A549 (cell line): ENCODE measurements around the gene LRRC39. TPM values are rescaled to one million over a fixed set of nuclear protein-coding genes. Genes with fewer than 3 reads are reported as not detected.

ENCODE experiments used
- ATAC-seq, 2 experiments: fragments of 200-7000 bp in 1 of 2; fragments of >200 bp in 1 of 2; cut with Nextera tagmentation in 1 of 2; cut with Tn5 transposase in 1 of 2; 3 replicates each; pipeline versions ENCODE4 v1.8.0 to v1.9.1; 2018 to 2020; ENCODE audit warnings: mild to moderate bottlenecking in 1 of 2, moderate library complexity in 1 of 2
- CTCF ChIA-PET: fragments of 300-600 bp; sonication (Branson Sonifier 250); formaldehyde crosslinking; extraction: SDS; loops from one replicate; lab custom pipeline; 2021; ENCODE audit warnings: antibody characterized with exemption, inconsistent platforms; lab: Yijun Ruan, JAX
- POLR2A ChIA-PET: fragments of 350-600 bp; formaldehyde crosslinking; extraction: SDS; loops from one replicate; lab custom pipeline; 2021; ENCODE audit warnings: antibody characterized with exemption, inconsistent platforms; lab: Yijun Ruan, JAX
- DNase-seq, 2 experiments: peaks; one replicate each; pipeline versions ENCODE4 v3.0.0 to v3.0.0-alpha.2; 2011 to 2016; ENCODE audit warnings: low read depth in 1 of 2, low spot score in 1 of 2
- FAIRE-seq: peaks from 2 replicates; lab custom pipeline; 2011; peaks lifted over from hg19 to GRCh38; lab: Jason Lieb, UNC
- H3K27ac ChIP-seq, 2 experiments: fragments of >200 bp; sonication (Bioruptor Twin); formaldehyde crosslinking; 3 replicates each; pipeline ENCODE4 v1.5.1; 2016 to 2017
- H3K4me1 ChIP-seq: fragments of >200 bp; sonication (Bioruptor Twin); formaldehyde crosslinking; 3 replicates; pipeline ENCODE4 v1.6.1; 2016
- H3K4me2 ChIP-seq: fragments of >200 bp; sonication (Bioruptor Twin); formaldehyde crosslinking; 3 replicates; pipeline ENCODE4 v1.6.1; 2016
- H3K4me3 ChIP-seq: fragments of >200 bp; sonication (Bioruptor Twin); formaldehyde crosslinking; 3 replicates; pipeline ENCODE4 v1.5.1; 2016
- H3K9me3 ChIP-seq: fragments of >200 bp; sonication (Bioruptor Twin); formaldehyde crosslinking; 3 replicates; pipeline ENCODE4 v1.6.1; 2016
- BHLHE40 ChIP-seq: IDR thresholded peaks from 2 replicates; pipeline ENCODE4 v1.6.1; 2012; ENCODE audit warnings: low read depth, low read length, inconsistent platforms
- CBX2 ChIP-seq: fragments of 200-600 bp; sonication (generic); IDR thresholded peaks from 2 replicates; pipeline ENCODE4 v1.6.1; 2016; ENCODE audit warnings: low read depth, mild to moderate bottlenecking, borderline replicate concordance
- CEBPB ChIP-seq, 2 experiments: fragments of >200 bp in 1 of 2; sonication (Bioruptor Twin) in 1 of 2; formaldehyde crosslinking in 1 of 2; IDR thresholded peaks; 2 replicates each; pipeline ENCODE4 v1.6.1; 2012 to 2016
- CHD2 ChIP-seq: fragments of 150-350 bp; IDR thresholded peaks from 2 replicates; pipeline ENCODE4 v1.6.1; 2014; ENCODE audit warnings: low read length; ENCODE audit not compliant: partially characterized antibody
- EHF ChIP-seq: fragments of 250-450 bp; sonication (Bioruptor Pico); IDR thresholded peaks from 2 replicates; pipeline ENCODE4 v1.5.0; 2020; ENCODE audit warnings: mild to moderate bottlenecking
- ESRRA ChIP-seq: fragments of 150-350 bp; IDR thresholded peaks from 2 replicates; pipeline ENCODE4 v1.6.1; 2014; ENCODE audit warnings: mild to moderate bottlenecking, low read length, borderline replicate concordance
- FOSL2 ChIP-seq, 2 experiments: fragments of 450-650 bp in 1 of 2; fragments of >200 bp in 1 of 2; sonication (Bioruptor Twin) in 1 of 2; formaldehyde crosslinking; IDR thresholded peaks; 2 replicates each; pipeline versions ENCODE4 v1.5.0 to v1.6.1; 2016 to 2020; ENCODE audit warnings: mild to moderate bottlenecking in 1 of 2, moderate library complexity in 1 of 2
- HDAC2 ChIP-seq: fragments of 200-600 bp; sonication (generic); IDR thresholded peaks from 2 replicates; pipeline ENCODE4 v1.6.1; 2016
- HEYL ChIP-seq: fragments of 250-450 bp; sonication (Bioruptor Pico); IDR thresholded peaks from 2 replicates; pipeline ENCODE4 v1.8.0; 2021; ENCODE audit warnings: mild to moderate bottlenecking, moderate library complexity
- HOXB5 ChIP-seq: fragments of 250-450 bp; sonication (Bioruptor Pico); IDR thresholded peaks from 2 replicates; pipeline ENCODE4 v1.5.0; 2020; ENCODE audit warnings: mild to moderate bottlenecking, moderate library complexity
- JUNB ChIP-seq: fragments of >200 bp; sonication (Bioruptor Twin); formaldehyde crosslinking; IDR thresholded peaks from 2 replicates; pipeline ENCODE4 v1.6.1; 2016
- KDM5A ChIP-seq: fragments of 200-600 bp; sonication (generic); IDR thresholded peaks from 2 replicates; pipeline ENCODE4 v1.6.1; 2016; ENCODE audit warnings: antibody characterized with exemption, mild to moderate bottlenecking
- NFE2L2 ChIP-seq: fragments of 150-350 bp; conservative IDR thresholded peaks from 2 replicates; pipeline ENCODE4 v1.6.1; 2014; ENCODE audit warnings: low read length
- NPAS2 ChIP-seq: fragments of 250-450 bp; sonication (Bioruptor Pico); IDR thresholded peaks from 2 replicates; pipeline ENCODE4 v1.8.0; 2022; ENCODE audit warnings: mild to moderate bottlenecking, moderate library complexity, borderline replicate concordance
- POLR2AphosphoS2 ChIP-seq: conservative IDR thresholded peaks from 2 replicates; pipeline ENCODE4 v1.6.1; 2012; ENCODE audit warnings: low read length, improper control_type of control experiment, inconsistent platforms
- RARB ChIP-seq: fragments of 250-450 bp; sonication (Bioruptor Pico); IDR thresholded peaks from 2 replicates; pipeline ENCODE4 v1.8.0; 2021; ENCODE audit warnings: mild to moderate bottlenecking, moderate library complexity
- RFX5 ChIP-seq: fragments of 450-650 bp; IDR thresholded peaks from 2 replicates; pipeline ENCODE4 v1.7.1; 2014; ENCODE audit warnings: antibody characterized with exemption, mild to moderate bottlenecking, moderate library complexity
- RNF2 ChIP-seq: fragments of 200-600 bp; sonication (generic); IDR thresholded peaks from 2 replicates; pipeline ENCODE4 v1.6.1; 2016; ENCODE audit warnings: low read depth, mild to moderate bottlenecking, antibody characterized with exemption, moderate library complexity, borderline replicate concordance
- SREBF2 ChIP-seq: fragments of 450-650 bp; IDR thresholded peaks from 2 replicates; pipeline ENCODE4 v1.6.1; 2014; ENCODE audit warnings: mild to moderate bottlenecking, moderate library complexity
- ZFP36 ChIP-seq: fragments of 450-650 bp; IDR thresholded peaks from 2 replicates; pipeline ENCODE4 v1.6.1; 2014; ENCODE audit warnings: borderline replicate concordance; ENCODE audit not compliant: partially characterized antibody
- WGBS: methylation state at CpG from one replicate; pipeline ENCODE4 v1.1.6; 2017; ENCODE audit errors: missing lambda C conversion rate; 5-methylcytosine and 5-hydroxymethylcytosine counted together
- polyA minus RNA-seq: library from RNA; depleted of rRNA, polyadenylated mRNA; stranded (reverse); fragments of >200 nt; gene quantifications from 2 replicates; pipeline ENCODE4 v1.2.3, GENCODE V29; 2011; rRNA and poly(A)+ RNA removed
- polyA plus RNA-seq, 4 experiments: library from polyadenylated mRNA; depleted of rRNA in 3 of 4; stranded (reverse); fragments of >200 nt; fragmentation: RNase III in 1 of 4; extraction: RNeasy Plus Mini Kit Qiagen cat#74134 plus additional on column Dnase treatment in 1 of 4; gene quantifications; 2 replicates in 3 of 4; 3 replicates in 1 of 4; pipeline ENCODE4 v1.2.3, GENCODE V29; 2011 to 2017
- TF ChIP-seq, protein P1 (sequence below): IDR thresholded peaks from 2 replicates; pipeline ENCODE4 v1.6.1; 2012
- TF ChIP-seq, protein P2 (sequence below): fragments of 250-450 bp; sonication (Bioruptor Pico); IDR thresholded peaks from 2 replicates; pipeline ENCODE4 v1.5.0; 2021; ENCODE audit warnings: mild to moderate bottlenecking, moderate library complexity, borderline replicate concordance
- TF ChIP-seq, protein P3 (sequence below): IDR thresholded peaks from 2 replicates; pipeline ENCODE4 v1.6.1; 2012; ENCODE audit warnings: low read depth, borderline replicate concordance
- TF ChIP-seq, protein P4 (sequence below): fragments of 150-350 bp; IDR thresholded peaks from 2 replicates; pipeline ENCODE4 v1.6.1; 2014; ENCODE audit warnings: low read depth, mild to moderate bottlenecking, low read length

LRRC39 gene
- polyA plus RNA-seq (2011; rRNA removed): 0.33 and 0.45 TPM in 2 replicates
- polyA plus RNA-seq (2012; cell fraction: cytosol; rRNA removed): 0.06 and 0.08 TPM in 2 replicates
- polyA plus RNA-seq (2012; cell fraction: nucleus; rRNA removed): 0.10 and 0.36 TPM in 2 replicates
- 0.24 to 0.45 TPM (median 0.32 TPM) in 3 replicates for polyA plus RNA-seq (2017; fragmentation: RNase III; extraction: RNeasy Plus Mini Kit Qiagen cat#74134 plus additional on column Dnase treatment)
- 0.12 and 0.19 TPM in 2 replicates for polyA minus RNA-seq

DNA sequence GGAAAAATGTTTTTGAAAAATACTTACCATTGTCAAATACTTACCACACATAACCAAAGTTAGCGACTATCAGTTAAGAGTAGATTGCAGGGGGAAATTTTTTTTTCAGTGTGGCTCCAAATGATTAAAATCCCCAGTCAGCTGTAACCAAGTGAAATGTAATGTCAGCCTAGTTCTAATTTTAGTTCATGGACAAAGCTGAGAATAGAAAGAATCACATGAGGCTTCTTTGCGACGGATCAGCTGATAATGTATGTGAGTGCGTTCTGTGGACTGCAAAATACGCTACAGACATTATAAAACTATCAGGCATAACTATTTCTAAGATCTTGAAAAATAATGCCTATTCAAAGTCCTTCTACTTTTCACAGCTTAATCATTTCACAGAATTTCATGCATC lies at the start of gene LRRC39:
Gene LRRC39 (minus strand): TSS at position 166 of the 400 bp plus-strand sequence. CDS start 9,740 bp downstream, outside the sequence.
- H3K4me2 ChIP-seq: no peak within 1 kb of the TSS
- H3K4me3 ChIP-seq: no peak within 1 kb of the TSS
- ChIA-PET CTCF (no interaction called here), POLR2A (no interaction called here)
- no peak for DNase-seq
- H3K4me1 ChIP-seq: no peaks in the 10 kb centered on the region
- H3K9me3 ChIP-seq: no peaks in the 10 kb centered on the region
- no peak within 1 kb of the TSS for H3K27ac ChIP-seq
- no peak for TF ChIP-seq KDM5A
- no peak for TF ChIP-seq BHLHE40
- TF ChIP-seq ESRRA: no peak
- TF ChIP-seq FOSL2 (IDR thresholded peaks at IDR 0.05): no peak
- no peak for TF ChIP-seq FOSL2 (CRISPR knock-in tag; IDR thresholded peaks at IDR 0.05)
- no peak for TF ChIP-seq RFX5
- TF ChIP-seq NFE2L2: no peak
- no peak for TF ChIP-seq JUNB
- no peak for TF ChIP-seq HOXB5
- TF ChIP-seq, protein P1, sequence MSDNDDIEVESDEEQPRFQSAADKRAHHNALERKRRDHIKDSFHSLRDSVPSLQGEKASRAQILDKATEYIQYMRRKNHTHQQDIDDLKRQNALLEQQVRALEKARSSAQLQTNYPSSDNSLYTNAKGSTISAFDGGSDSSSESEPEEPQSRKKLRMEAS: no peak
- TF ChIP-seq POLR2AphosphoS2: no peak
- no peak for TF ChIP-seq SREBF2
- no peak for TF ChIP-seq ZFP36
- WGBS: 73% methylated on average over 5 of the region's 5 CpGs
- ATAC-seq: no peak
- FAIRE-seq: no peak

DNA sequence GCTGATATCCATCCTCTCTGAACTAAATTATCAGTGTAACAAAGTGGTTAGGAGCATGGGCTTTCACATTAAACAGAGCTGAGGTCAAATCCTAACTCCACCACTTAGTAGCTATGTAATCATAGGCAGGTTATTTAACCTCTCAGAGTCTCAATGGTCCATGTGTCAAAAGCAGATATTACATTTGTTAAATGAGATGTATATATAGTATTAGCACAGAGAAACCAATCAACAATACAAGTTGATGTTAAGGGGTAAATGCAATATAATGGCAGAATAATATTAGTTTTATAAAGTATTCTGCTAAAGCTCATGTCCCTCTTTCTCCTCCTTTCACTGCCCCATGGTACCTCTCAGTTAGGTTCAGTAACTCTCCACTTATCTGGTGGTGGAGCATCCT lies 44.4 kb upstream of the LRRC39 start:
- Histone ChIP-seq H3K4me2 (no peak overlapping the region), H3K9me3 (no peaks in the 10 kb centered on the region), H3K27ac (no peak overlapping the region), H3K4me3 (no peak overlapping the region), H3K4me1 (no peaks in the 10 kb centered on the region)
- ATAC-seq: no peak
- CTCF ChIA-PET: no interaction called here
- FAIRE-seq: no peak
- no peak for DNase-seq
- TF ChIP-seq RFX5 (no peak), HEYL (CRISPR knock-in tag) (no peak), HDAC2 (no peak), RARB (CRISPR knock-in tag) (no peak), RNF2 (no peak), EHF (CRISPR knock-in tag) (no peak)
- TF ChIP-seq, all 56 proteins: peak for 0
- POLR2A ChIA-PET: interaction anchor here (0.5 kb wide), 1 partner anchor 25 kb away, joined by 3 read pairs; no protein-coding TSS in a partner anchor

DNA sequence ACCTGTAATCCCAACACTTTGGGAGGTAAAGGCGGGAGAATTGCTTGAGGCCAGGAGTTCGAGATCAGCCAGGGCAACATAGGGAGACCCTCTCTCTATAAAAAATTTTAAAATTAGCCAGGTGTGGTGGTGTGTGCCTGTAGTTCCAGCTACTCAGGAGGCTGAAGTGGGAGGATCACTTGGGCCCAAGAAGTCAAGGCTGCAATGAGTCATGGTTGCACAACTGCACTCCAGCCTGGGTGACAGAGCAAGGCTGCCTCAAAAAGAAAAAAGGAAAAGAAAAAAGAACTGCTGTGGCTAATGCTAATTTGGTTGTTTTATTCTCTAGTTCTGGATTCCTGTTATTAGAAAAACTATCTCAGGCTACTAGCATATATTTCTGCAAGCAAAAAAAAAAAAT lies 41.8 kb upstream of the LRRC39 start:
- no peak overlapping the region for H3K4me3 ChIP-seq
- no peak overlapping the region for H3K27ac ChIP-seq
- 97% methylated on average over 2 of the region's 2 CpGs for WGBS
- ATAC-seq: no peak
- no peak for DNase-seq
- no peak for FAIRE-seq
- no peaks in the 10 kb centered on the region for H3K9me3 ChIP-seq
- no peak overlapping the region for H3K4me2 ChIP-seq
- peak in 1 of 2 experiments; percentile 37; a peak in 1 of 4 replicates for TF ChIP-seq CEBPB (IDR thresholded peaks at IDR 0.05)
- no peak for TF ChIP-seq RFX5
- ChIA-PET CTCF (no interaction called here), POLR2A (no interaction called here)
- H3K4me1 ChIP-seq: no peaks in the 10 kb centered on the region

DNA sequence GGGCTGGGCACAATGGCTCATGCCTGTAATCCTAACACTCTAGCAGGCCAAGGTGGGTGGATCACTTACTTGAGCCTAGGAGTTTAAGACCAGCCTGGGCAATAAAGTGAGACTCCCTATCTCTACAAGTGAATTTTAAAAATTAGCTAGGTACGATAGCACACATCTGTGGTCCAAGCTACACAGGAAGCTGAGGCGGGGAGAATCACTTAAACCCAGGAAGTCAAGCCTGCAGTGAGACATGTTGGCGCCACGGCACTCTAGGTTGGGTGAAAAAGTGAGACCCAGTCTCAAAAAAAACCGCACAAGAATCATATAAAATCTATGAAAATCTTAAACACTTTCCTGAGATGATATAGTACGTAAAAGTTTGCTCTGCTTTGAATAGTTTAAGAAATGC lies 41.4 kb upstream of the LRRC39 start:
- H3K9me3 ChIP-seq: no peaks in the 10 kb centered on the region
- ATAC-seq (no peak), DNase-seq (no peak), FAIRE-seq (no peak)
- H3K4me2 ChIP-seq: no peak overlapping the region
- H3K4me1 ChIP-seq: no peaks in the 10 kb centered on the region
- ChIA-PET POLR2A (no interaction called here), CTCF (no interaction called here)
- H3K4me3 ChIP-seq: no peak overlapping the region
- WGBS: 93% methylated on average over 5 of the region's 6 CpGs
- H3K27ac ChIP-seq: no peak overlapping the region
- TF ChIP-seq JUNB (no peak), CBX2 (no peak), CHD2 (no peak), NPAS2 (no peak), RARB (CRISPR knock-in tag) (no peak), NFE2L2 (no peak), RFX5 (no peak), POLR2AphosphoS2 (no peak)
- TF ChIP-seq, protein P2, sequence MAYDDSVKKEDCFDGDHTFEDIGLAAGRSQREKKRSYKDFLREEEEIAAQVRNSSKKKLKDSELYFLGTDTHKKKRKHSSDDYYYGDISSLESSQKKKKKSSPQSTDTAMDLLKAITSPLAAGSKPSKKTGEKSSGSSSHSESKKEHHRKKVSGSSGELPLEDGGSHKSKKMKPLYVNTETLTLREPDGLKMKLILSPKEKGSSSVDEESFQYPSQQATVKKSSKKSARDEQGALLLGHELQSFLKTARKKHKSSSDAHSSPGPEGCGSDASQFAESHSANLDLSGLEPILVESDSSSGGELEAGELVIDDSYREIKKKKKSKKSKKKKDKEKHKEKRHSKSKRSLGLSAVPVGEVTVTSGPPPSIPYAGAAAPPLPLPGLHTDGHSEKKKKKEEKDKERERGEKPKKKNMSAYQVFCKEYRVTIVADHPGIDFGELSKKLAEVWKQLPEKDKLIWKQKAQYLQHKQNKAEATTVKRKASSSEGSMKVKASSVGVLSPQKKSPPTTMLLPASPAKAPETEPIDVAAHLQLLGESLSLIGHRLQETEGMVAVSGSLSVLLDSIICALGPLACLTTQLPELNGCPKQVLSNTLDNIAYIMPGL (CRISPR knock-in tag): no peak
- TF ChIP-seq, protein P3, sequence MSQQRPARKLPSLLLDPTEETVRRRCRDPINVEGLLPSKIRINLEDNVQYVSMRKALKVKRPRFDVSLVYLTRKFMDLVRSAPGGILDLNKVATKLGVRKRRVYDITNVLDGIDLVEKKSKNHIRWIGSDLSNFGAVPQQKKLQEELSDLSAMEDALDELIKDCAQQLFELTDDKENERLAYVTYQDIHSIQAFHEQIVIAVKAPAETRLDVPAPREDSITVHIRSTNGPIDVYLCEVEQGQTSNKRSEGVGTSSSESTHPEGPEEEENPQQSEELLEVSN: no peak
- TF ChIP-seq, protein P4, sequence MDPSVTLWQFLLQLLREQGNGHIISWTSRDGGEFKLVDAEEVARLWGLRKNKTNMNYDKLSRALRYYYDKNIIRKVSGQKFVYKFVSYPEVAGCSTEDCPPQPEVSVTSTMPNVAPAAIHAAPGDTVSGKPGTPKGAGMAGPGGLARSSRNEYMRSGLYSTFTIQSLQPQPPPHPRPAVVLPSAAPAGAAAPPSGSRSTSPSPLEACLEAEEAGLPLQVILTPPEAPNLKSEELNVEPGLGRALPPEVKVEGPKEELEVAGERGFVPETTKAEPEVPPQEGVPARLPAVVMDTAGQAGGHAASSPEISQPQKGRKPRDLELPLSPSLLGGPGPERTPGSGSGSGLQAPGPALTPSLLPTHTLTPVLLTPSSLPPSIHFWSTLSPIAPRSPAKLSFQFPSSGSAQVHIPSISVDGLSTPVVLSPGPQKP: no peak
